ENCODE data around the gene SRGN. TPM values are rescaled to one million over a fixed set of nuclear protein-coding genes. Genes with fewer than 3 reads are reported as not detected.
"Not testable (repeated sequence)": the region's sequence is repeated elsewhere in the genome, so short reads cannot be mapped to it uniquely, and the experiment has no call there.

SRGN gene
- total RNA-seq (ENCODE audit: low replicate concordance), result not detected in 2 replicates

- Histone ChIP-seq H3K27me3 (no peaks in the 10 kb centered on the region), H3K79me2 (ENCODE audit: low read depth) (no peaks in the 10 kb centered on the region), H3K4me1 (peaks cover 12% of the 10 kb centered on the region), H4K20me1 (ENCODE audit: low read depth) (no peaks in the 10 kb centered on the region), H3K4me3 (no peak within 1 kb of the TSS), H3K9me3 (ENCODE audit: low read depth) (no peaks in the 10 kb centered on the region), H3K27ac (no peak within 1 kb of the TSS), H3K36me3 (no peaks in the 10 kb centered on the region), H3K9ac (no peak within 1 kb of the TSS), H3F3A (ENCODE audit: low read depth) (peaks cover 5% of the 10 kb centered on the region), H2AFZ (replicated peaks) (no peak within 1 kb of the TSS), H3K4me2 (no peak within 1 kb of the TSS)
- no peak for DNase-seq (ENCODE audit: low spot score)
- H3K27ac Mint-ChIP-seq, result no peak within 1 kb of the TSS
- no peak within 1 kb of the TSS for H3K4me3 Mint-ChIP-seq
- peaks cover 8% of the 10 kb centered on the region for H3K27me3 Mint-ChIP-seq (ENCODE audit: insufficient read depth, low read depth)
- no peak for TF ChIP-seq CTCF (IDR thresholded peaks at IDR 0.05)
- no peak for TF ChIP-seq EZH2 (IDR thresholded peaks at IDR 0.05)
- TF ChIP-seq EZH2phosphoT487 (IDR thresholded peaks at IDR 0.05), result no peak
- H3K4me1 Mint-ChIP-seq, result peaks cover 13% of the 10 kb centered on the region
- no peaks in the 10 kb centered on the region for H3K9me3 Mint-ChIP-seq
- H3K36me3 Mint-ChIP-seq, result no peaks in the 10 kb centered on the region
Observed at GRCh38 chr10:69087590-69088470, at the start of gene SRGN. TSS of gene SRGN (plus strand) at chr10:69088103. CDS start at chr10:69088158, 55 bp downstream.

- H3K9me3 ChIP-seq (ENCODE audit: low read depth); H2AFZ ChIP-seq (replicated peaks); H3K4me1 Mint-ChIP-seq; H3K27me3 Mint-ChIP-seq (ENCODE audit: insufficient read depth, low read depth); H3K4me2 ChIP-seq; H3K27ac Mint-ChIP-seq; DNase-seq (ENCODE audit: low spot score); H3K36me3 ChIP-seq; H3K36me3 Mint-ChIP-seq; H3K4me3 ChIP-seq; H4K20me1 ChIP-seq (ENCODE audit: low read depth); H3K4me1 ChIP-seq; H3K4me3 Mint-ChIP-seq; H3K9ac ChIP-seq; H3K9me3 Mint-ChIP-seq; H3K27me3 ChIP-seq; H3F3A ChIP-seq (ENCODE audit: low read depth); H3K27ac ChIP-seq; H3K79me2 ChIP-seq (ENCODE audit: low read depth): not testable (repeated sequence)
Observed at GRCh38 chr10:69040904-69041303, 47.0 kb upstream of the SRGN start.

DNA sequence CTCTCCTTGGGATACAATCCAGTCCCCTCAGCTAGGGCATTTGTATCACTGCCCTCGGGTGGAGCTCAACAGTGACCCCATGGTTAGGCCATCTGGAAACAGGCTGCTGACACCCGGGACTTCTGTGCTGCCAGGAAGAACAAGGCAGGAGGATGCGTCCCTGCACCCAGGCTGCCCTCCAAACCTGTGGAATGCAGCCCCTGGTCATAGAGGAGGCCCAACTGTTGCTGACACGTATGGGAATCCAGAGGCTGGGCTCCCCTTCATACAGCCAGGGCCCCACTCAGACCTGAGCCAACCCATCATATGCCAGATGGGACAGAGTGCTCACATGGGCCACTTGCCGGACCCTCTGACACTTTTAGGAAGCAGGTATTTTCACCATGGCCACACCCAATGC is 45.5 kb upstream of the SRGN start:
- no peaks in the 10 kb centered on the region for H3K27me3 ChIP-seq
- H3K9ac ChIP-seq, result no peak overlapping the region
- no peak overlapping the region for H3K4me3 Mint-ChIP-seq
- peaks cover 4% of the 10 kb centered on the region for H3K27me3 Mint-ChIP-seq (ENCODE audit: insufficient read depth, low read depth)
- H3K27ac ChIP-seq, result no peak overlapping the region
- no peaks in the 10 kb centered on the region for H3K36me3 ChIP-seq
- no peak overlapping the region for H3K4me2 ChIP-seq
- H2AFZ ChIP-seq (replicated peaks), result no peak overlapping the region
- H4K20me1 ChIP-seq (ENCODE audit: low read depth), result no peaks in the 10 kb centered on the region
- H3K36me3 Mint-ChIP-seq, result no peaks in the 10 kb centered on the region
- no peak for TF ChIP-seq CTCF (IDR thresholded peaks at IDR 0.05)
- no peak for TF ChIP-seq EZH2 (IDR thresholded peaks at IDR 0.05)
- no peak for TF ChIP-seq EZH2phosphoT487 (IDR thresholded peaks at IDR 0.05)
- H3K79me2 ChIP-seq (ENCODE audit: low read depth), result no peaks in the 10 kb centered on the region
- H3K9me3 ChIP-seq (ENCODE audit: low read depth), result no peaks in the 10 kb centered on the region
- H3K9me3 Mint-ChIP-seq, result no peaks in the 10 kb centered on the region
- H3K4me3 ChIP-seq, result no peak overlapping the region
- H3F3A ChIP-seq (ENCODE audit: low read depth), result no peaks in the 10 kb centered on the region
- H3K27ac Mint-ChIP-seq, result no peak overlapping the region
- no peaks in the 10 kb centered on the region for H3K4me1 Mint-ChIP-seq
- no peaks in the 10 kb centered on the region for H3K4me1 ChIP-seq
- DNase-seq (ENCODE audit: low spot score), result no peak

- H3K9ac ChIP-seq, result no peak overlapping the region
- H3F3A ChIP-seq (ENCODE audit: low read depth), result no peaks in the 10 kb centered on the region
- no peak overlapping the region for H3K4me3 ChIP-seq
- H3K27ac ChIP-seq, result no peak overlapping the region
- no peaks in the 10 kb centered on the region for H3K27me3 ChIP-seq
- no peak for TF ChIP-seq EZH2 (IDR thresholded peaks at IDR 0.05)
- H3K4me1 Mint-ChIP-seq, result no peaks in the 10 kb centered on the region
- no peak overlapping the region for H3K27ac Mint-ChIP-seq
- H3K9me3 ChIP-seq (ENCODE audit: low read depth), result no peaks in the 10 kb centered on the region
- no peaks in the 10 kb centered on the region for H3K79me2 ChIP-seq (ENCODE audit: low read depth)
- no peak overlapping the region for H3K4me2 ChIP-seq
- peaks cover 4% of the 10 kb centered on the region for H3K27me3 Mint-ChIP-seq (ENCODE audit: insufficient read depth, low read depth)
- H3K36me3 Mint-ChIP-seq, result no peaks in the 10 kb centered on the region
- no peak overlapping the region for H3K4me3 Mint-ChIP-seq
- H4K20me1 ChIP-seq (ENCODE audit: low read depth), result no peaks in the 10 kb centered on the region
- H3K4me1 ChIP-seq, result no peaks in the 10 kb centered on the region
- H3K36me3 ChIP-seq, result no peaks in the 10 kb centered on the region
- no peak overlapping the region for H2AFZ ChIP-seq (replicated peaks)
- no peak for DNase-seq (ENCODE audit: low spot score)
- H3K9me3 Mint-ChIP-seq, result no peaks in the 10 kb centered on the region
Observed at GRCh38 chr10:69042838-69043237, 45.1 kb upstream of the SRGN start.

Measured in neural progenitor cell (in vitro differentiated cells).